Measurements from ENCODE around the gene KDSR.

GRCh38 chr18:63405986-63406385, 39.0 kb upstream of the KDSR start:
- TF ChIP-seq GABPA (IDR thresholded peaks at IDR 0.05; ENCODE audit: low read depth) (no peak), CTCF (IDR thresholded peaks at IDR 0.05; ENCODE audit: insufficient read depth, low read length) (no peak)

Measured in HL-60 (cell line).